Stimulated activated CD4-positive, alpha-beta T cell treated with anti-CD3 and anti-CD28 coated beads, TNF-alpha, amount 100 ng/mL, for 24 hours (primary cell): ENCODE data around the gene GRAP2.
"Not testable (repeated sequence)": the region's sequence is repeated elsewhere in the genome, so short reads cannot be mapped to it uniquely, and the experiment has no call there.

ENCODE experiments used
- DNase-seq, 3 experiments: peaks; one replicate each; pipeline ENCODE4 v3.0.0-alpha.2; 2020; ENCODE audit warnings: low read depth in 3 of 3

GRAP2 gene

GRCh38 chr22:39897841-39898240 lies 3.0 kb upstream of the GRAP2 start:
- no peak for DNase-seq

GRCh38 chr22:39898997-39899396 lies 1.9 kb upstream of the GRAP2 start:
- no peak for DNase-seq

GRCh38 chr22:39901565-39902146 lies 772 bp downstream of the GRAP2 start:
- DNase-seq, result no peak

- not testable (repeated sequence) for DNase-seq
Observed at GRCh38 chr22:39904024-39904423, 3.1 kb downstream of the GRAP2 start.

GRCh38 chr22:39904862-39905261 lies 4.0 kb downstream of the GRAP2 start:
- no peak for DNase-seq

GRCh38 chr22:39905687-39906086 lies 4.8 kb downstream of the GRAP2 start:
- DNase-seq, result no peak

GRCh38 chr22:39906207-39906606 lies 5.3 kb downstream of the GRAP2 start:
- no peak for DNase-seq

- DNase-seq, result no peak
Observed at GRCh38 chr22:39907047-39907446, 6.2 kb downstream of the GRAP2 start.

GRCh38 chr22:39907605-39908097 lies 6.8 kb downstream of the GRAP2 start:
- no peak for DNase-seq

GRCh38 chr22:39908136-39908535 lies 7.3 kb downstream of the GRAP2 start:
- DNase-seq, result no peak

GRCh38 chr22:39908737-39909136 lies 7.9 kb downstream of the GRAP2 start:
- no peak for DNase-seq

GRCh38 chr22:39910876-39911613 lies 10.2 kb downstream of the GRAP2 start:
- DNase-seq, result no peak

- no peak for DNase-seq
Observed at GRCh38 chr22:39913321-39913720, 12.4 kb downstream of the GRAP2 start.

- no peak for DNase-seq
Observed at GRCh38 chr22:39913886-39914285, 13.0 kb downstream of the GRAP2 start.

- no peak for DNase-seq
Observed at GRCh38 chr22:39914584-39914983, 13.7 kb downstream of the GRAP2 start.

GRCh38 chr22:39915295-39915726 lies 14.4 kb downstream of the GRAP2 start:
- no peak for DNase-seq

- no peak for DNase-seq
Observed at GRCh38 chr22:39916496-39916895, 15.6 kb downstream of the GRAP2 start.

GRCh38 chr22:39917197-39917643 lies 16.3 kb downstream of the GRAP2 start:
- no peak for DNase-seq

GRCh38 chr22:39917776-39918495 lies 17.1 kb downstream of the GRAP2 start:
- DNase-seq, result no peak

- DNase-seq, result peak in 1 of 3 experiments; percentile 72
Observed at GRCh38 chr22:39920134-39920743, 19.4 kb downstream of the GRAP2 start.

GRCh38 chr22:39923696-39924095 lies 22.8 kb downstream of the GRAP2 start:
- DNase-seq, result no peak

GRCh38 chr22:39924286-39924685 lies 23.4 kb downstream of the GRAP2 start:
- no peak for DNase-seq
